Measurements from ENCODE around the gene OR5B3. TPM values are rescaled to one million over a fixed set of nuclear protein-coding genes. Genes with fewer than 3 reads are reported as not detected.
"Not testable (repeated sequence)": the region's sequence is repeated elsewhere in the genome, so short reads cannot be mapped to it uniquely, and the experiment has no call there.

Gene OR5B3
- total RNA-seq, 2 donors from 2014 or later, result not detected

DNA sequence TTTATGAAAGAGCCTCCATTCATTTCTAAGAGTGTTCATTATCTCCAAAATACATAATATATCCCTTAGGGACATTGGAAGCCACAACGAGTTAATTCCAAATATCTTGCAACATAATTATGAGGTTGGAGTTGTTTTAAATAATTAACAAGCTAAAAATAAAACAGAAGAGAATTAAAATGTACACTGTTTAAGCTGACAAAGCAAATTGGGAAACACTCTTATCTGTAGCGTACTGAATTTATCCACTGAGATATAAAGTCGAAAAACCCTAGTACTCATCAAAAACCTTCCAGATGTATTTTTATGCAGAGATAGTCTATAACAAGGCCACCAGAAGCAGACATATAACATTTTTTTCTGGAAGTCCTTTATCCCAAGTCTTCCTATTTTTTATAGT is 27.5 kb upstream of the OR5B3 start:
- WGBS, result 93% methylated on average over 3 of the region's 3 CpGs
- intact Hi-C loops (cut with DNase I), result no loop called here

GRCh38 chr11:58433638-58434203 is 27.0 kb upstream of the OR5B3 start:
- TF ChIP-seq CTCF (IDR thresholded peaks at IDR 0.05) (no peak), POLR2AphosphoS5 (IDR thresholded peaks at IDR 0.05) (no peak), POLR2A (IDR thresholded peaks at IDR 0.05) (no peak)
- 72% methylated on average over 3 of the region's 3 CpGs for WGBS
- H3K36me3 ChIP-seq, result no peaks in the 10 kb centered on the region
- no peak overlapping the region for H3K4me3 ChIP-seq
- intact Hi-C loops (cut with DNase I), result no loop called here
- DNase-seq (ENCODE audit: low spot score), result no peak
- no peaks in the 10 kb centered on the region for H3K9me3 ChIP-seq
- H3K27me3 ChIP-seq (replicated peaks; ENCODE audit: insufficient read depth), result no peaks in the 10 kb centered on the region
- no peaks in the 10 kb centered on the region for H3K4me1 ChIP-seq (replicated peaks)
- no peak overlapping the region for H3K27ac ChIP-seq

More for the DNA sequence above, 27.5 kb upstream of the OR5B3 start:
- TF ChIP-seq CTCF (IDR thresholded peaks at IDR 0.05) (no peak), POLR2AphosphoS5 (IDR thresholded peaks at IDR 0.05) (no peak), POLR2A (IDR thresholded peaks at IDR 0.05) (no peak)
- no peaks in the 10 kb centered on the region for H3K9me3 ChIP-seq
- H3K27ac ChIP-seq, result no peak overlapping the region
- no peak overlapping the region for H3K4me3 ChIP-seq
- no peak for DNase-seq (ENCODE audit: low spot score)
- no peaks in the 10 kb centered on the region for H3K27me3 ChIP-seq (replicated peaks; ENCODE audit: insufficient read depth)
- H3K4me1 ChIP-seq (replicated peaks), result no peaks in the 10 kb centered on the region
- no peaks in the 10 kb centered on the region for H3K36me3 ChIP-seq

- Histone ChIP-seq H3K27ac (no peak overlapping the region), H3K36me3 (no peaks in the 10 kb centered on the region), H3K9me3 (no peaks in the 10 kb centered on the region), H3K4me1 (replicated peaks) (no peaks in the 10 kb centered on the region), H3K4me3 (no peak overlapping the region), H3K27me3 (replicated peaks; ENCODE audit: insufficient read depth) (no peaks in the 10 kb centered on the region)
- DNase-seq (ENCODE audit: low spot score), result no peak
- 41% methylated on average over 1 of the region's 1 CpG for WGBS
- intact Hi-C loops (cut with DNase I), result no loop called here
- TF ChIP-seq POLR2A (IDR thresholded peaks at IDR 0.05) (no peak), CTCF (IDR thresholded peaks at IDR 0.05) (no peak), POLR2AphosphoS5 (IDR thresholded peaks at IDR 0.05) (no peak)
Measured at GRCh38 chr11:58429273-58429672, 22.6 kb upstream of the OR5B3 start.

DNA sequence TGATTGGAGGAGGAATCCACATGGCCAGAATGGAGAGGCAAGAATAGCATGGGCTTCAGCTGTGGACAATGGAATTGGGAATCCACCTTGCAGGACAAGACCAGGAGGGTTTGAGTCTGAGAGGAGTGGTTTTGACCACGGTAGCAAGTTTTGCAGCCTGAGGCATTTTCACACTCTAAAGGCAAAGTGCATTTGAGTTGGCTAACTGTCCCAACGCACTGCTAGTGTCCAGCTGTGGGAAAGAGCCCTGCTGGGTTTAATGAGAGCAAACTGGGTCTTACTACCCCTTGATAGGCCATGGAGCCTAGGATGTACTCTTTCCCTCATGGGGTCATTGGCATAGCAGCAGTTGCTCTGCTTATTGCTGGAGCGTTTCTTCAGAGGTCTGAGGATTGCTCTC is 21.3 kb upstream of the OR5B3 start, which contains the start of gene OR5B2:
Gene OR5B2, minus strand, starts transcription at position 101 of the 400 bp plus-strand sequence. CDS start 4,860 bp downstream, outside the sequence.
- 84% methylated on average over 3 of the region's 3 CpGs for WGBS
- no peaks in the 10 kb centered on the region for H3K36me3 ChIP-seq
- no peak for TF ChIP-seq CTCF (IDR thresholded peaks at IDR 0.05)
- TF ChIP-seq POLR2AphosphoS5 (IDR thresholded peaks at IDR 0.05), result no peak
- no peak for TF ChIP-seq POLR2A (IDR thresholded peaks at IDR 0.05)
- H3K27me3 ChIP-seq (replicated peaks; ENCODE audit: insufficient read depth), result no peaks in the 10 kb centered on the region
- intact Hi-C loops (cut with DNase I), result no loop called here
- DNase-seq (ENCODE audit: low spot score), result no peak
- no peak within 1 kb of the TSS for H3K27ac ChIP-seq
- no peaks in the 10 kb centered on the region for H3K4me1 ChIP-seq (replicated peaks)
- H3K4me3 ChIP-seq, result no peak within 1 kb of the TSS
- H3K9me3 ChIP-seq, result no peaks in the 10 kb centered on the region

- intact Hi-C loops (cut with DNase I); DNase-seq (ENCODE audit: low spot score); H3K27ac ChIP-seq; H3K4me3 ChIP-seq; H3K9me3 ChIP-seq; H3K36me3 ChIP-seq; H3K27me3 ChIP-seq (replicated peaks; ENCODE audit: insufficient read depth); H3K4me1 ChIP-seq (replicated peaks): not testable (repeated sequence)
- WGBS, result 60% methylated on average over 1 of the region's 2 CpGs
Measured at GRCh38 chr11:58399622-58400021, 7.1 kb downstream of the OR5B3 start.
